Measurements from ENCODE around the gene RPS14.
"Not testable (repeated sequence)": the region's sequence is repeated elsewhere in the genome, so short reads cannot be mapped to it uniquely, and the experiment has no call there.

The RPS14 gene

DNA sequence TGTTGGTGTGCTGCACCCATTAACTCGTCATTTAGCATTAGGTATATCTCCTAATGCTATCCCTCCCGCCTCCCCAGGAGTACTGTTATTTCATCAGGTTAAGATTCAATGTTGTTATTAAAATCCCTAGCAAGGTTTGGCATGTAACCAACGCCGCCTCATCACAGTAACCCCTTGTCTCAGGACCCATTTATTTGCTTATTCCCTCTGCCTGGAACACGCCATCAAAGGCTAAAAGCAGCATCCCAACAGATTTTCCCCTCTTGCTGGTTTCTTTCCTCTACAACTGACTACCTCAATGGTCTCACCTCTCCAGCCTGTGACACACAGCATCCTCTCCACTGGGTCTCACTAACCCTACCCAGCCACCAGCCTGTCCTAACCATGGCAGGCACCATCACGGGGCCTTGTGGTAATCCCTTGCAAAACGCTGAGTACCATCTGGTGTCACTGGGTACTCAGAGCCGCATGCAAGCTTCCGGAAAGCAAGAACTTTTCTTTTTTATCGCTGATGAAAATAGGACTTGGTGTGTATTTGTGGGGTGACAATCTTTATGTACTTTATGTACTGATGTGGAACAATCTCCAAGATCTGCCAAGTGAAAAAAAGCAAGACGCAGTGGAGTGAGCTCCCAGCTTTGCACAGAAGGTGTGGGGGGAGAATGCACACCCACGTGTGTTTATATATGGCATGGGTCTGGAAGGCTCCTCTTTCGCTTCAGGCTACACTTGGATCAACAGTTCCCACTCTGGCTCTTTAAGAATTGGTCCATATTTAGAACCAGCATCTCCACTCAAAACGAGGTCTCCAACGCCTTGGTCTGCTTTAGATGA lies 6.1 kb downstream of the RPS14 start:
- DNase-seq = no peak

DNA sequence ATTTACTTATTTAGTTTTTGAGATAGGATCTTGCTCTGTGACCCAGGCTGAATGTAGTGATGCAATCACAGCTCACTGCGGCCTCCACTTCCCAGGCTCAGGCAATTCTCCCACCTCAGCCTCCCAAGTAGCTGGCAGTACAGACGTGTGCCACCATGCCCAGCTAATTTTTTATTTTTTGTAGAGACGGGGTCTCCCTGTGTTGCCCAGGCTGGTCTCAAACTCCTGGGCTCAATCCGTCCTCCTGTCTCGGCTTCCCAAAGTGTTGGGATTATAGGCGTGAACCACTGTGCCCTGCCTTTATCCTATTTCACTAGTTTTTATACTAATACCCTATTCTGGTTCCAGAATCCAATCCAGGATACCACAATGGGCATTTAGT lies 6.8 kb downstream of the RPS14 start:
- no peak for DNase-seq

DNA sequence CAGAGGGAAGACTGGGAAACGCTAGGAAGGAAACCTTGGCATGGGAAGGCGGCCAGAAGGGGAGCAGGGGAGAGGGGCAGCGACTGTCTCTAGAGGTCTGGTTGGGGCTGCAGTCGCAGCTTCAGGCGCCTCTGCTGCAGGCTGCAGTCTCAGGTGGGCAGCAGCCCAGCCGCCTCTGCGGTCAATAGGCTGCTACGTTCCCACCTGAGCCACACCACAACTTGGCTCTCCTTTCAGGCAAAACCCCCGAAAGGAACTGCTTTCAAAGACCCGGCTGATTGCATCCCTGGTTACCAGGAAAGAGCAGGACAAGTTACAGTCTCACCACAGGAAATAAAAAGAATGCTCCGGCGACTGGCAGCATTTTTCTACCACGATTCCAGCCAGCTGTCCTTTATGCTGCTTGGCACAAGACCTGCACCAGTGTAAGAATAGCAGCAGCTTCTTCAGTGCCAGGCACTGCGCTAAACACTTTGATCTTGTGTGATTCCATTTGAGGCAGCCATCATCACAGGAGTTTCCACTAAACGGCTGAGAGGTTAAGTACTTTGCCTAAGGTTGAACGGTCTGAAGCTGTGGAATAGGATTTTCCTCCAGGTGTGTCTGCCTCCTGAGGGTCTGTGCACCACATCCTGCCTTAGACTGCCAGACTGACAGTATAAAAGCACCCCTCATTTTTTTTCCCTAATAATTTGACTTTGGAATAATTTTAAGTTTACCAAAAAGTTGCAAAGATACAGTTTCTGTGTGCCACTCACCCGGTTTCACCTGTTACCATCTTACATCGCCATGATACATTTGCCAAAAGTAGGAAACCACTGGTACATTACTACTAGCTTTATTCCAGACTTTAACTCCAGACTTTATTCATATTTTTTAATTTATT lies 7.5 kb downstream of the RPS14 start:
- no peak for DNase-seq

DNA sequence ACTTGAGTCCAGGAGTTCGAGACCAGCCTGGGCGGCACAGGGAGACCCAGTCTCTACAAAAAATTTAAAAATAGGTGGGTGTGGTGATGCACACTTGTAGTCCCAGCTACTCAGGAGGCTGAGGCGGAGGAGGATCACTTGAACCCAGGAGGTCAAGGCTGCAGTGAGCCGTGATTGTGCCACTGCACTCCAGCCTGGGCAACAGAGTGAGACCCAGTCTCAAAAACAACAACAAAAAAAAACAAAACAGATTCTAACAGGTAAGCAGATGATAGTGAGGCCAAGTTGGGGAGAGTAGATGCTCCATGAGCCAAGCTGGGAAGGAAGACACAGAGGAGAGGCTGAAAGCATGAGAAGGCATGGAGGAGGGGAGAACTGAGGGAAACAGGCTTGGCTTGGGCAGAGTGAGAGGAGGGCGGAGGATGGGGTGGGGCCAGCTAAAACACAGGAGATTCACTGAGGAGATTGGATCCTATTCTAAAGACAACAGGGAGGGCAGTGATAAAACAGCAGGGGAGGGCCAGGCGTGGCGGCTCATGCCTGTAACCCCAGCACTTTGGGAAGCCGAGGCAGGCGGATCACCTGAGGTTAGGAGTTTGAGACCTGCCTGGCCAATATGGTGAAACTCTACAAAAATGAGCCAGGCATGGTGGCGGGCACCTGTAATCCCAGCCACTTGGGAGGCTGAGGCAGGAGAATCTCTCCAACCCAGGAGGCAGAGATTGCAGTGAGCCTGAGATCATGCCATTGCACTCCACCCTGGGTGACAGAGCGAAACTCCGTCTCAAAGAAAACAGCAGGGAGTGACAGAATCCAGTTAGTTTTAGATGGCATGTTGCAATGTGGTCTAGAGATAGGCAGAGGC lies 8.4 kb downstream of the RPS14 start:
- DNase-seq = no peak

DNA sequence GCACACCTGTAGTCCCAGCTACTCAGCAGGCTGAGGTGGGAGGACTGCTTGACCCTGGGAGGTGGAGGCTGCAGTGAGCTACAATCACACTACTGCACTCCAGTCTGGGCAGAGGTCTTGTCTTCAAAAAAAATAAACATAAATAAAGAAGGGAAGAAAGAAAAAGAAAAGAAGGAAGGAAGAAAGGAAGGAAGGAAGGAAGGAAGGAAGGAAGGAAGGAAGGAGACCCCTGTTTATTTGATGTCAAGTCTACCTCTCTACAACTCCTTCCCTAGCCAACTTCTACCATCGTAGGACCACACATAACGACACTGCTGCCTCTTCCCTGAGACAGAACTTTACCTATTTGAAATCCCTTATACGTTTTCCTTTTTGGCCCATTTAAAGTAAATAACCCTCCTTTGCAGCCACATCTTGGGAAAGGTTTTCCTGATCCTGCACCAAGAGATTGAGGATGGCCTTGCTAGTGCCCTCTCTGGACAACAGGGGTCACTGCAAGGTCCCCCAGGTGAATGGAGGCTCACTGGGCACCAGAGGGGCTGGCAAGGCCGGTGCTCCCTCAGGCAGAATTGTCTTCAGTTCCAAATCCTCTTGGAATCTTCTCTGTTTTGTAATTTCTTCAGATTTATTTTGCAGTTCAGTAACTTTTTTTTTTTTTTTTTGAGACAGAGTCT lies 10.5 kb downstream of the RPS14 start:
- DNase-seq = no peak

DNA sequence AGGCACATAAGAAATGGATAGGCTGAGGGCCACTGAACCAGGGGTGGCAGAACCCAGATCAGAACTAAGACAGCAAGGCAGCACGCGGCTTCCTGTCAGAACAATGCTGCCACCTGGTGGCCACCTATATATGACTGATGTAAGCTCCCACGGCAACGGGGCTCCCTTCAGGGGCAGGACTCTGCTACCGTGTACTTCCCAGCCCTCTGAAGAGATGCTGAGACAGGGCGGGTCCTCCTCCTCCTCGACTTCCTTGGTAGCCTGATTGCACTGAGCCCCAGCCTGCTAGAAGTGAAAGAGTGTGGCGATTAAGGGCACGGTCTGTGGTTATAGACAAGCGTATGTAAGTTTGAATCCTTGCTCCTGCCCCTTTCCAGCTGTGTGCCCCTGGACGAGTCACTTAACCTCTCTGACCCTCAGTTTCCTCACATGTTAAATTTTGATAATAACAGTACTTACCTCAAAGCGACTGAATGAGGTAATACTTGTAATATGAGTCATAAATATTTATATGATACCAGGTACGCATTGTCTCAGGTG lies 13.3 kb downstream of the RPS14 start:
- DNase-seq = peak; percentile 81

DNA sequence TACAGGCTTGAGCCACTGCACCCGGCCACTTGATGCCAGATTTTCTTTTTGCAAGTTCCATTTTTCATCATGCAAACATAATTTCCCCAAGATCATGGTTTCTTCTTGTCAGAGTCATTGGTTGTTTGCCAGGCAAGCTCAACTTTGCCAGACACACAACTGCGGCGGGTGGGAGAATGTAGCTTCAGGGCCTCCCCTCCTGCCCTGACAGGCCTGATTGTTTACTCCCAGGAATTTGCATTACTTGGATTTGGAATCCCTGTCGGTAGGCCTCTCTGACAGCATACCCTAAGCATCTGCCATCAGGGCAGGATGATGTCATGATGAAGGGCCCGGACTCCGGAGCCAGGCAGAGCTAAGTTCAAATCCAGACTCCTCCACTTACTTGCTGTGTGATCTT lies 15.1 kb downstream of the RPS14 start:
- DNase-seq = no peak

DNA sequence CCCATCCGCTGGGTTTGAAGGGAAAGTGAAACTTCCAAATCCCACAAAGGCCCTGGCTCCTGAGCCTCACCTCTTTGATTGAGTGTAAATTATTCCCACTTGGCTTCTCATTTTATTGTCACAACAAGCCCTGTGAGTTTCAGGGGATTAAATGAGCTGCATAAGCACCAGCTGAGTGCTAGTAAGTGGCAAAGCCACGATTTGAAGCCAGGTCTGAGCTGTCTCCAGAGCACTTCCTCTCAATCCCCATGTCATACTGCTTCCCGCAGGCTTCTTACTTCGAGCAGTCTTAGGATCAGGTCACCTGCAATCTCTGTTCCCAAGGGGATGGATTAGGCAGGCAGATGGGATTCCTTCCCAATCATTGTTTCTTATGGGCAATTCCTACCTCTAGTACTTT lies 18.0 kb downstream of the RPS14 start:
- no peak for DNase-seq

DNA sequence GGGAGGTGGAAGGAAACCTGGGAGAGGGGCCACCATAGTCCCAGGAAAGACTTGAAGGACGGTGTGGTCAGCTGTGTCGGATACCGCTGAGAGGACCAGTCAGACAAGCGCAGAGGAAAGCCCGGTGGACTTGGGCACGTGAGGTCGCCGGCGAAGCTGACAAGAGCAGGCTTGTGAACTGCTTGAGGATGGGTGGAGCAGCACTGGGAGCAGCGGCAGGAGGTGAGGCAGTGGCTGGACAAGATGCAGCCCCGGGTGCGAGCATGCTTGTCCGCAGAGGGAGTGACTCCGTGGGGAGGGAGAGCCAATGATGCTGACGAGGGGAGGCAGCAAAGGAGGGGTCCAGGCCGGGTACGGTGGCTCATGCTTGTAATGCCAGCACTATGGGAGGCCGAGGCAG lies 18.5 kb downstream of the RPS14 start:
- no peak for DNase-seq

DNA sequence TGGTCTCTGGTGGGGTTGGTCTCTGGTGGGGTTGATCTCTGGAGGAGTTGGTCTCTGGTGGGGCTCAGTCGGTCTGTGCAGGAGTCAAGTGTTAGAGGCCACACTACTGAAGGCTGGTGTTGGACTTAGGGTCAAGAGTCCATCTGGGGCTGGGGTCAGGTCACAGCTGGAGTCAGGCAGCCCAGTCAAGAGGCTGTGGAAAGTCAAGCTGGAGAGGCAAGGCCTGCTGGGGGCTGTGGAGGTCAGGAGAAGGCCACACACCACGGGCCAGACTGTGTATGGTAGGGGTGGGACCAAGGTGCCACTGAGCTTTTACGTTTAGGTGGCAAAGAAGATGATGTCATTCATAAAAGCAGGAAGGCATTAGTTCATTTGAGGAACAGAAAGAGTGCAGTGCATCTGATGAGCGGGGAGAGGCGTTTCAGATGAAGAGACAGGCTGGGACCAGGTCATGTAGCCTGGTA lies 20.1 kb downstream of the RPS14 start:
- DNase-seq = no peak

DNA sequence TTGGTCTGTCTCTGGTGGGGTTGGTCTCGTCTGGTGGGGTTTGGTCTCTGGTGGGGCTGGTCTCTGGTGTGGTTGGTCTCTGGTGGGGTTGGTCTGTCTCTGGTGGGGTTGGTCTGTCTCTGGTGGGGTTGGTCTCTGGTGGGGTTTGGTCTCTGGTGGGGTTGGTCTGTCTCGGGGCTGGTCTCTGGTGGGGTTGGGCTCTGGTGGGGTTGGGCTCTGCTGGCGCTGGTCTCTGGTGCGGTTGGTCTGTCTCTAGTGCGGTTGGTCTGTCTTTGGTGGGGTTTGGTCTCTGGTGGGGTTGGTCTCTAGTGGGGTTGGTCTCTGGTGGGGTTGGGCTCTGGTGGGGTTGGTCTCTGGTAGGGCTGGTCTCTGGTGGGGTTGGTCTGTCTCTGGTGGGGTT lies 20.6 kb downstream of the RPS14 start:
- DNase-seq = no peak

DNA sequence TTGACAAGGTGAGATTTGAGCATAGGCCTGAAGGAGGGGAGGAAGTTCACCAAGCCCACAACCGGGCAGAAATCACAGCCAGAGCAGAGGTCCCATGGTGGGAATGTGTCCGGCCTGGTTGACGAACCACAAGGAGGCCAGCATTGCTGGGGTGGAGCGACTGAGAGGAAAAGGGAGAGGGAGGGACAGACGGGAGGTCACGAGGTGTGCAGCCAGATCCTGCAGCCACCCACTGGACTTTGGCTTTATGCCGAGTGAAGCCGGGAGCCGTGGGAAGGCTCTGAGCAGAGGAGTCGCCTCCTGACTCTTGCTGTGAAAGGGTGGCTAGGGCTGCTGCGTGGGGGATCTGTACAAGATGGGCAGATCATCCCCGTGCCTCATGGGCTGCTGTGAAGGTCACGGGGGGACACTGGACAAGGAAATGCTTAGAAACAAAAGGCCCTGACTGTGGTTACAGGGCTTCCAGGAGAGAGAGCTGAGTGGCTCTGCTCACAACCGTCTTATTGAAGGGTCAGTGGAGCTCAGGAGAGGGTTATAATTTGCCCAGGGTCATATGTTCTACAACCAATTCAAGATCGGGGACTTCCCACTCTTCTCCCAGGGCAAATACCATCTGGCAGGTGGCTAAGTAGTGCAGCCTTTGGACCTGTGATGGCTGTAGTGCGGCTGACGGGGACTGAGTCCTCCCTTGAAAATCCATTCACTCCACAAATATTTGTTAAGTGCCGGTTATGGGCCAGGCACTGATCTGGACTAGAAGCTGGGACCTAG lies 21.2 kb downstream of the RPS14 start:
- no peak for DNase-seq

DNA sequence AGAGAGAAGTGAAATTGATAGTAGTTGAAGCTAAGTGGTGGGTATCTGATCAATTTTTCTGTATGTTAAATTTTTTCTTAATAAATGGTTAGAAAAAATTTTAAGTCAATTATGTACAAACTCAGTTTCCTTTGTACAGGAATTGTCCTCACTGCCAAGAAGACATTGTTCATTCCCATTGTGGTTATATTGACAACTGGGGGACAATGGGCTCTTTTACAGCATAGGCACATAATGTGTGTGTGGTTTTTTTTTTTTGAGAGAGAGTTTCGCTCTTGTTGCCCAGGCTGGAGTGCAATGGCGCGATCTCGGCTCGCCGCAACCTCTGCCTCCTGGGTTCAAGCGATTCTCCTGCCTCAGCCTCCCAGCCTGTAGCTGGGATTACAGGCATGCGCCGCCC lies 23.4 kb downstream of the RPS14 start:
- DNase-seq = not testable (repeated sequence)

DNA sequence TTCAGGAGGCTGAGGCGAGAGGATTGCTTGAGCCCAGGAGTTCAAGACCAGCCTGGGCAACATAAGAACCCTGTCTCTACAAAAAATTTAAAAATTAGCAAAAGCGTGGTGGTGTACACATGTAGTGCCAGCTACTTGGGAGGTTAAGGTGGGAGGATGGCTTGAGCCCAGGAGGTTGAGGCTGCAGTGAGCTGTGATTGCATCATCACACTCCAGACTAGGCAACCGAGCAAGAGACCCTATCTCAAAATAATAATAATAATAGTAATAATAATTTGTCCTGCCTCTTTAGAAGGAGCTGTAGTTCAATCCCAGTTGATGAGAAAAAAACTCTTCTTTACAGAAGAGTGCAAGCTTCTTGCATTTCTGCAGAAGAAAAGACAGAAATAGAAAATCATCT lies 26.8 kb downstream of the RPS14 start:
- DNase-seq = no peak

DNA sequence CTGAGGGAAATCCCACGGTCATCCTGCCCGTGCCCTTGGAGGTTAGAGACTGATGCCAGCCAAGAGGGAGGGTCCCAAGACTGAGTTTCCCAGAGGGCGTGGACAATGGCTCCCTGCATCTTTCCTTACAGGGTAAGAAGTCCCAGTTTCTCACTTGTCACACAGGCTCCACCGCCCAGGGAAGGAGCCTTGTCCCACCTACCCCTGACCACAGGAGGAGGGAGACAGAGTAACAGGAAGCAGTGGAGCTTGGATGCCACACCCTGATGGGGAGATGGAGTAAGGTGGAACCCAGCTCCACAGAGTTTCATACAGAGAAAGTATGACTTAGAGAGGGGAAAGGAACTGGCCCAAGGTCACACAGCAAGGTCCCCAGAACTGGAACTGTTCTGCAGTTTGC lies 27.5 kb downstream of the RPS14 start:
- no peak for DNase-seq

DNA sequence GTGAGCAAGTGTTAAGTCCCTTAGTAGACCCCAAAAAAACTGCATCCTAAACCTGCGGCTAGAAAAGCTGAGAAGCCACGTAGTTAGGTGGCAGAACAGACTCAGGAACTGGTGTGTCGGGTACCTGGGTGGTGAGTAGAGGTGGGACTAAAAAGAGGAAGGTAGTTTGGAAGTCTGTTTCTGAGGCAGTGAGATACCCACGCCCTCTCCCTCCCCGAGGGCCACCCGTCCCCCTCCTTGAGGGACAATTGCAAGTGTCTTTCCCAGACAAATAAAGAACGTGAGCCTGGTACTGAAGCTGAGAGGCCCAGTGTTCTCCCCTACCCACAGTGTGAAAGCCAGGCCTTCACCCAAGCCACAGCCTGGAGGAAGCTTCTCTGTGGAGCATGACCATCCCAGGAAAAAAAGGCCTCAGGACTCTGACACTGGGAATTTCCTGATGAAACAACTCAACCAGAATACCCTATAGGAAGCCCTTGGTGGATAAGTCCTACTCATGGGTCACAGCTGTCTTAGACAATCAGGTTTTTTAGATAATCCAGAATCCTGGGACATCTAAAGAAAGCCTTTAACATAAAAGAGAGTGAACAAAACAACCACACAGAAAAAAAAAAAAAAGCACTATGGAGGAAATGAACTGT lies 29.8 kb downstream of the RPS14 start:
- no peak for DNase-seq

DNA sequence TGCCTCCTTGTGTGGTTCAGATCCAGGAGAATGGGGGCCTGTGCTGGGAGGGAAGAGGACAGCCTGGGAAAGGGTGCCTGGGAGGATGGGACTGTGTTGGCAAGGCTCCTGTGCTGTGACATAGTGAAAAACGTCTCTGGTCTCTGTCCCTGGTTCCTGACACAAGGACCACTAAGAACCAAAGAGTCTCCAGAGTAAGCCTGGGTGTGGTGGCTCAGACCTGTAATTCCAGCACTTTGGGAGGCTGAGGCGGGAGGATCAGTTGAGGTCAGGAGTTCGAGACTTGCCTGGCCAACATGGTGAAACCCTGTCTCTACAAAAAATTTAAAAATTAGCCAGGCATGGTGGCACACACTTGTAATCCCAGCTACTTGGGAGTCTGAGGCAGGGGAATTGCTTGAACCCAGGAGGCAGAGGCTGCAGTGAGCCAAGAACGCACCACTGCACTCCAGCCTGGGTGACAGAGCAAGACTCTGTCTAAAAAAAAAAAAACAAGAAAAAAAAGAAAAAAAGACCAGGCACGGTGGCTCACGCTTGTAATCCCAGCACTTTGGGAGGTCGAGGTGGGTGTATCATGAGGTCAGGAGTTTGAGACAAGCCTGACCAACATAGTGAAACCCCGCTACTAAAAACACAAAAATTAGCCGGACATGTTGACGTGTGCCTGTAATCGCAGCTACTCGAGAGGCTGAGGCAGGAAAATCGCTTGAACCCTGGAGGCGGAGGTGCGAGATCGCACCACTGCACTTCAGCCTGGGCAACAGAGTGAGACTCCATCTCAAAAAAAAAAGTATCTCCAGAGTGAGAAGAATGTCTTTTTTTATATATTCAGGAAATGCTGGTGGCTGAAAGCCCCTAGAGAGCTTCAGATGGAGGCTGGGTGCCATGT lies 35.4 kb downstream of the RPS14 start:
- DNase-seq = not testable (repeated sequence)

DNA sequence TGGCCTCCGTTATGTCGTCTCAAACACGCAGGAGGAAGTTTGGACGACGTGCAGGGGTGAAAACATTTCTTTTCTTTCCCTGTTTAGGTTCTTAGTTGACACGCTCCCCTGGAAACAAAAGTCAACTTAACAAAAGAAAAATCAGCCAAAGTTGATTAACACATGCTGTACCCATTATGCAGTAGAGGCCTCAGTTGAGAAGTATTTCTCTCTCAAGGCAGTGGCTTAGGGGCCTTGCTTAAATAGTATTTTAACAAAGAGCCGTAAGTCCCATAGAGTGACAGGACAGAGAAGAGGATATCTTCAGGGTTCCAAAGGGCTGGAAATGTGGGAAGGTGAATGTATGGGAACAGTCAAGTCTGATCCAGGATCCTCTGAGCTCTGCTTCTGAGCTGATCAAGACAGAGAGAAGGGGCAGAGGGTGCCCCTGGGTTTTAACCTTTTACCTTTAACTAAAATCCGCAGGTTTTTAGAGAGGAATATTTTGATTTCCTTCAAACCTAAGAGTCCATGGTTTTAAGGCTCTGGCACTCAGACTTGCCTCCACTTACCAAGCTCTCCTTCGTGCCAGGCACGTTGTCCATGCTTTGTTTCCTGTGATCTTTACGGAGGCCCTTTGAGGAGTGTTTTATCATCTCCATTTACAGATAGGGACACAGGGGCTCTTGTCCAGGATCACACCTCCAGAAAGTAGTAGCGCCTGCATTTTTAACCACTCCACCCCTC lies 36.2 kb downstream of the RPS14 start:
- no peak for DNase-seq

Data from left hindlimb (tissue), 1 donor.